ENCODE data around the gene ATL2.

DNA sequence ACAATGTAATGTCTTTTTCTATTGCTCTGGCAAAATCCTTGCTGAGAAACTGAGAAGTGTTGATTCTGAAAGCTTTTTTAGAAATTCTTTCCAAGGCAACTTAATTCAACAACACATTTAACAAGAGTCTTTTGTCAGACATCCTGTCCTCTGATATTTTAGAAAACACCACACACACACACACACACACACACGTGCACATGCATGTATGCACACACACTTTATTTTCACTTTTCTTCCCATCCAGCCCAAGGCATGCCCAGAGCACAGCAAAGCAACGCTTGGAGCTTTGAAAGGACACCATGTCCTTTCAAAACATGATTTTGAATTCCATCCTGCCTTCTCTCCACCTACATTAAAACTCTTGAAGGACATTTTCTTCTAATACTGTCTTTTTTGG is 116.1 kb downstream of the ATL2 start:
- TF ChIP-seq POLR2A (IDR thresholded peaks at IDR 0.05), result no peak
- no peak for TF ChIP-seq CTCF (IDR thresholded peaks at IDR 0.05)
